Testis (tissue), 2 donors: ENCODE data around the gene SVIL.

ENCODE experiments used
- POLR2A ChIP-seq: fragments of 450-650 bp; IDR thresholded peaks from one replicate; pipeline ENCODE4 v1.6.1; 2017; ENCODE audit warnings: antibody characterized with exemption, mild to moderate bottlenecking, moderate library complexity
- TF ChIP-seq, protein P1 (sequence below), 3 experiments: fragments of 450-650 bp in 2 of 3; fragments of 200-600 bp in 1 of 3; sonication (generic) in 1 of 3; IDR thresholded peaks; one replicate each; pipeline ENCODE4 v1.5.1; 2016 to 2019; ENCODE audit warnings: antibody characterized with exemption in 3 of 3, mild to moderate bottlenecking in 2 of 3, moderate library complexity in 1 of 3

DNA sequence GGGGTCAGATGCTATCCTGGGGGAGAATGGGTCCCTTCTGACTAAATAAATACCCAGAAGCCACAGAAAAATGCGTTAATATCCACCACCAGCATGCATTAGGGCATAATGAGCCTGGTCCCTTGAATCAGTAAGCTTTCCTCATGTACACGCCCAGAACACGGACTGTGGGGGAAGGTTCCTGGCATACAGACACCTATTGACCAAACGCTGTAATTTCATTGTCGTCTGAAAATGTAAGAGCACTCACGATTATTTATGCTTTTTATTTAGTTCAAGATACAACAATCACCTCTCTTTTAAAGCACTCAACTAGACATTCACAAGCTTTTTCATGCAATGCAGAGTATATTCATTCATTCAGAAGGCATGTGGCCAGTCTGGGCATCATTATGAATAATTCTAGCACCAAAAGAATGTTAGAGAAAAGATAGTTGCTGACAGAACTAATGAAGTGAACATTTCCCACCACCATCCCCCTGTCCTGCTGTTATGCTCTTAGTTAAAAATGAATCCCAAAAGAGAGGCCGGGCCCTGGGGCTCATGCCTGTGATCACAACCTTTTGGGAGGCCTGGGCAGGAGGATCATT is 101.0 kb downstream of the SVIL start:
- TF ChIP-seq, protein P1, sequence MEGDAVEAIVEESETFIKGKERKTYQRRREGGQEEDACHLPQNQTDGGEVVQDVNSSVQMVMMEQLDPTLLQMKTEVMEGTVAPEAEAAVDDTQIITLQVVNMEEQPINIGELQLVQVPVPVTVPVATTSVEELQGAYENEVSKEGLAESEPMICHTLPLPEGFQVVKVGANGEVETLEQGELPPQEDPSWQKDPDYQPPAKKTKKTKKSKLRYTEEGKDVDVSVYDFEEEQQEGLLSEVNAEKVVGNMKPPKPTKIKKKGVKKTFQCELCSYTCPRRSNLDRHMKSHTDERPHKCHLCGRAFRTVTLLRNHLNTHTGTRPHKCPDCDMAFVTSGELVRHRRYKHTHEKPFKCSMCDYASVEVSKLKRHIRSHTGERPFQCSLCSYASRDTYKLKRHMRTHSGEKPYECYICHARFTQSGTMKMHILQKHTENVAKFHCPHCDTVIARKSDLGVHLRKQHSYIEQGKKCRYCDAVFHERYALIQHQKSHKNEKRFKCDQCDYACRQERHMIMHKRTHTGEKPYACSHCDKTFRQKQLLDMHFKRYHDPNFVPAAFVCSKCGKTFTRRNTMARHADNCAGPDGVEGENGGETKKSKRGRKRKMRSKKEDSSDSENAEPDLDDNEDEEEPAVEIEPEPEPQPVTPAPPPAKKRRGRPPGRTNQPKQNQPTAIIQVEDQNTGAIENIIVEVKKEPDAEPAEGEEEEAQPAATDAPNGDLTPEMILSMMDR (IDR thresholded peaks at IDR 0.05) = no peak
- TF ChIP-seq POLR2A = no peak
